Endothelial cell (in vitro differentiated cells): ENCODE measurements around the gene ORC4. TPM values are rescaled to one million over a fixed set of nuclear protein-coding genes. Genes with fewer than 3 reads are reported as not detected.
A peak's percentile ranks its signal among the peaks of the same experiment; 100 is the strongest.
"Not testable (repeated sequence)": the region's sequence is repeated elsewhere in the genome, so short reads cannot be mapped to it uniquely, and the experiment has no call there.

Experiments
- DNase-seq: peaks from one replicate; pipeline ENCODE4 v3.0.0; 2021; ENCODE audit warnings: low spot score
- H3K27ac Mint-ChIP-seq: one replicate; pipeline ENCODE4 v1.8.0; 2021; ENCODE audit warnings: mixed read lengths, inconsistent platforms; ENCODE audit not compliant: unreplicated experiment
- H3K27me3 Mint-ChIP-seq: one replicate; pipeline ENCODE4 v1.8.0; 2021; ENCODE audit warnings: mild to moderate bottlenecking, moderate library complexity, mixed read lengths, inconsistent platforms; ENCODE audit not compliant: unreplicated experiment
- H3K36me3 Mint-ChIP-seq: one replicate; pipeline ENCODE4 v1.8.0; 2021; ENCODE audit warnings: mild to moderate bottlenecking, low read depth, mixed read lengths, inconsistent platforms; ENCODE audit not compliant: unreplicated experiment
- H3K4me1 Mint-ChIP-seq: one replicate; pipeline ENCODE4 v1.8.0; 2021; ENCODE audit warnings: mild to moderate bottlenecking, mixed read lengths, inconsistent platforms; ENCODE audit not compliant: unreplicated experiment
- H3K4me3 Mint-ChIP-seq: one replicate; pipeline ENCODE4 v1.8.0; 2021; ENCODE audit warnings: mild to moderate bottlenecking, mixed read lengths, inconsistent platforms; ENCODE audit not compliant: unreplicated experiment
- H3K9me3 Mint-ChIP-seq: one replicate; pipeline ENCODE4 v1.8.0; 2021; ENCODE audit warnings: mixed read lengths, inconsistent platforms; ENCODE audit not compliant: unreplicated experiment
- total RNA-seq: library from RNA; stranded (reverse); fragmentation: NEBNext Ultra II Directional; extraction: Animal tissue kit (Norgen Biotek cat#: 25700); gene quantifications from one replicate; pipeline ENCODE4 v1.2.1, GENCODE V29; 2021; ENCODE audit not compliant: unreplicated experiment
- TF ChIP-seq, protein P1 (sequence below): fragments of 200-600 bp; sonication (generic); IDR thresholded peaks from one replicate; pipeline ENCODE4 v1.5.0; 2021; ENCODE audit warnings: antibody characterized with exemption; ENCODE audit not compliant: unreplicated experiment

The ORC4 gene
- total RNA-seq, 1 donor from 2014 or later: 41.3 TPM

DNA sequence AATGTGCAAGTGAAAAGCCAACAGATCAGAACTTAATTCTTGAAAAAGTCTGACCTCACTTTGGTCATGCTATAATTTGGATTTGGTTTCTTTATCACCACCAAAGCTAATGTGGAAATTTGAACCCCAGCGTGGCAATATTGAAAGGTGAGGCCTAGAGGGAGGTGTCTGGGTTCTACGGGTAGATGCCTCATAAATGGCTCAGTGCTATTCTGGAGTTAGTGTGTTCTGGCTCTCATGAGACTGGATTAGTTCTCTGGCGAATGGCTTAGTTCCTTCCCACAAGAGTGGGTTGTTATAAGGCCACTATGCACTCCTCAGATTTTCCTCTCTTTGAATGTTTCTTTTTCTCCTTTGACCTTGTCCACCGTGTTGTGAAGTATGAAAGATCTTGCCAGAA is 22.3 kb downstream of the ORC4 start:
- Mint-ChIP-seq H3K27ac (no peak overlapping the region), H3K36me3 (peaks cover 18% of the 10 kb centered on the region), H3K4me1 (no peaks in the 10 kb centered on the region), H3K4me3 (no peak overlapping the region), H3K27me3 (peaks cover 1% of the 10 kb centered on the region), H3K9me3 (no peaks in the 10 kb centered on the region)
- TF ChIP-seq, protein P1, sequence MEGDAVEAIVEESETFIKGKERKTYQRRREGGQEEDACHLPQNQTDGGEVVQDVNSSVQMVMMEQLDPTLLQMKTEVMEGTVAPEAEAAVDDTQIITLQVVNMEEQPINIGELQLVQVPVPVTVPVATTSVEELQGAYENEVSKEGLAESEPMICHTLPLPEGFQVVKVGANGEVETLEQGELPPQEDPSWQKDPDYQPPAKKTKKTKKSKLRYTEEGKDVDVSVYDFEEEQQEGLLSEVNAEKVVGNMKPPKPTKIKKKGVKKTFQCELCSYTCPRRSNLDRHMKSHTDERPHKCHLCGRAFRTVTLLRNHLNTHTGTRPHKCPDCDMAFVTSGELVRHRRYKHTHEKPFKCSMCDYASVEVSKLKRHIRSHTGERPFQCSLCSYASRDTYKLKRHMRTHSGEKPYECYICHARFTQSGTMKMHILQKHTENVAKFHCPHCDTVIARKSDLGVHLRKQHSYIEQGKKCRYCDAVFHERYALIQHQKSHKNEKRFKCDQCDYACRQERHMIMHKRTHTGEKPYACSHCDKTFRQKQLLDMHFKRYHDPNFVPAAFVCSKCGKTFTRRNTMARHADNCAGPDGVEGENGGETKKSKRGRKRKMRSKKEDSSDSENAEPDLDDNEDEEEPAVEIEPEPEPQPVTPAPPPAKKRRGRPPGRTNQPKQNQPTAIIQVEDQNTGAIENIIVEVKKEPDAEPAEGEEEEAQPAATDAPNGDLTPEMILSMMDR: no peak
- DNase-seq: no peak

DNA sequence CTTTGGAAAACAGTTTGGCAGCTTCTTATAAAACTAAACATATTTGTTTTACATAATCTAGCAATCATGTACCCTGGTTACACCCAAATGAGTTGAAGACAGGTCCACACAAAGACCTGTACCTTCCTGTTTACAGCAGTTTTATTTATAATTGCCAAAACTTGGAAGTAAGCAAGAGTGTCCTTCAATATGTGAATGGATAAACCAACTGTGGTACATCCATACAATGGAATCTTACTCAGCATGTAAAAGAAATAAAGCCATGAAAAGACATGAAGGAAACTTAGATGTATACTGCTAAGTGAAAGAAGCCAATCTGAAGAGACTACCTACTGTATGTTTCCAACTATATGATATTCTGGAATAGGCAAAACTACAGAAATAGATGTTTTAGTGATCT is 23.7 kb downstream of the ORC4 start:
- Mint-ChIP-seq H3K4me3 (no peak overlapping the region), H3K27me3 (peaks cover 1% of the 10 kb centered on the region), H3K27ac (no peak overlapping the region), H3K36me3 (peaks cover 18% of the 10 kb centered on the region), H3K9me3 (no peaks in the 10 kb centered on the region), H3K4me1 (peaks cover 4% of the 10 kb centered on the region)
- no peak for DNase-seq
- TF ChIP-seq, protein P1: no peak

DNA sequence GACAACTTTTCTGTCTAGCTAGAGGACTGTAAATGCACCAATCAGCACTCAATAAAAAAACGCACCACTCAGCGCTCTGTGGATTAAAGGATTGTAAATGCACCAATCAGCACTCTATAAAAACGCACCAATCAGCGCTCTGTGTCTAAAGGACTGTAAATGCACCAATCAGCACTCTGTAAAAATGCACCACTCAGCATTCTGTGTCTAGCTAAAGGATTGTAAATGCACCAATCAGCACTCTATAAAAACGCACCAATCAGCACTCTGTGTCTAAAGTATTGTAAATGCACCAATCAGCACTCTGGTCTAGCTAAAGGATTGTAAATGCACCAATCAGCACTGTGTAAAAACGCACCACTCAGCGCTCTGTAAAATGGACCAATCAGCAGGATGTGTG is 25.6 kb downstream of the ORC4 start:
- H3K9me3 Mint-ChIP-seq, H3K4me1 Mint-ChIP-seq, H3K27me3 Mint-ChIP-seq, H3K4me3 Mint-ChIP-seq, DNase-seq, H3K27ac Mint-ChIP-seq: not testable (repeated sequence)
- peaks cover 18% of the 10 kb centered on the region for H3K36me3 Mint-ChIP-seq

DNA sequence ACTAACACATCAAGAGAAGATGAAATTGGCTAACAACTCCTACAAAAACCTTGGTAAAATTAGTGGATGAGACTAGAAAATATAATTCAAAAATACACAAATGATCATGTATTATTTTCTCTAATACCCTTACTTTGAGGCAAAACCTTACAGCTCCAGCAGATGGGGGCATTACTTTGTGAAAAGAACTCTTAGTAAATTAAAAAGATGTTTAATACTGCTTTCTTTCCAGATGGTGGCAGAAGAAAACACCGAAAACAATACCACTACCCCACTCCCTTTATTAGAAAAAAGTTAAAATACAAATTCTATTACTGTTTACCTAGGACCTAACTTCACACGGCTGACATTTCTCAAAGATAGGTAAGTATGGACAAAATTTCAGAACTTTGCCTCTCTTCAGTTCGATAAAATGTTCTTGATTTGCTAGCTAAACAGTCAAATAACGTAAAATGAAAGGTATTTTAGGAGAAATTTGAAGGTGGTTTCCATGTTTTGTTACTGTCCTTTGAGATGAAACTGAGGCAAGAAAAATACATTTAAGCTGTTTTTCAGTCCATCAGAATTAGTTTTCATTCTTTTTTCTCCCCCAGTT is 30.6 kb downstream of the ORC4 start:
- Mint-ChIP-seq H3K36me3 (peaks cover 5% of the 10 kb centered on the region), H3K27ac (no peak overlapping the region), H3K4me3 (no peak overlapping the region), H3K4me1 (peaks cover 4% of the 10 kb centered on the region), H3K27me3 (no peaks in the 10 kb centered on the region), H3K9me3 (no peaks in the 10 kb centered on the region)
- DNase-seq: no peak
- TF ChIP-seq, protein P1: peak; percentile 46

DNA sequence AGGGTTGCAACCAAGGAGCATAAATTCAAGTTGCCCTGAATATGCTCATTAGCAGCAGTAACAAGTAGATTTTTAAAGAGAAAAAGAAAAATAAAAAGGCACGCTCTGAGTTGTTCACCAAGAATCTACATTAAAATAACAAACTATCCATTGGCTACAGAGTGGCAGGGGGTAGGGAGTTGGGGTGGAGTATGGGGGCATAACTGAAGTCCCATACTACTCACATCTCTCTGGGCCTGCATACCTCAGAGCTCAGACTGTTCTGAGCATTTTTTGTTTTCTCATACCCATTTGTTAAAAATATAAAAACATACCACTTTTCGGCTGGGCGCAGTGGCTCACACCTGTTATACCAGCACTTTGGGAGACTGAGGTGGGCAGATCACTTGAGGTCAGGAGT is 31.4 kb downstream of the ORC4 start:
- Mint-ChIP-seq H3K36me3 (peaks cover 1% of the 10 kb centered on the region), H3K4me3 (no peak overlapping the region), H3K4me1 (peaks cover 4% of the 10 kb centered on the region), H3K27me3 (no peaks in the 10 kb centered on the region), H3K27ac (no peak overlapping the region), H3K9me3 (no peaks in the 10 kb centered on the region)
- DNase-seq: no peak
- TF ChIP-seq, protein P1: no peak
